ENCODE results near the gene WWOX. TPM values are rescaled to one million over a fixed set of nuclear protein-coding genes. Genes with fewer than 3 reads are reported as not detected.

Gene WWOX
- total and polyA plus RNA-seq, 2 of the 8 experiments (the other 6 are each of a cell fraction or from before 2014, with no cell fraction given): 5.4 to 16.7 TPM

GRCh38 chr16:78461496-78462287, 362.2 kb downstream of the WWOX start:
- Histone ChIP-seq H2BK15ac (ENCODE audit: low read length) (no peak overlapping the region), H3K79me1 (ENCODE audit: low read depth, low read length) (no peaks in the 10 kb centered on the region), H3K36me3 (ENCODE audit: control insufficient read depth in 2 of 4, insufficient read depth in 4 of 4, low read length in 3 of 4) (no peaks in the 10 kb centered on the region; a peak in 1 of 8 replicates), H2BK120ac (replicated peaks; ENCODE audit: low read depth, low read length) (no peak overlapping the region), H3K23me2 (ENCODE audit: low read depth, low read length) (no peaks in the 10 kb centered on the region), H3K18ac (ENCODE audit: extremely low read depth, low read length) (no peak overlapping the region), H2AFZ (ENCODE audit: low read length) (no peak overlapping the region), H3K9me3 (ENCODE audit: insufficient read depth in 2 of 2, low read depth in 1 of 2, low read length in 1 of 2) (no peaks in the 10 kb centered on the region; a peak in 1 of 4 replicates), H3K23ac (ENCODE audit: insufficient read length) (no peak overlapping the region), H4K20me1 (replicated peaks in 1 of 2; ENCODE audit: control insufficient read depth in 1 of 2, insufficient read depth in 2 of 2, low read length in 2 of 2) (no peaks in the 10 kb centered on the region), H3K14ac (ENCODE audit: insufficient read length) (no peak overlapping the region), H3K9ac (replicated peaks in 1 of 4; ENCODE audit: extremely low read depth in 1 of 4, low read depth in 3 of 4, low read length in 3 of 4) (no peak overlapping the region), H2BK20ac (ENCODE audit: low read length) (no peak overlapping the region), H3K4ac (replicated peaks; ENCODE audit: insufficient read length, low read depth, low read length) (no peak overlapping the region), H4K8ac (ENCODE audit: extremely low read depth, insufficient read depth, low read length) (no peak overlapping the region), H3K56ac (replicated peaks; ENCODE audit: insufficient read length, low read depth, low read length) (no peak overlapping the region), H2BK12ac (ENCODE audit: low read depth, low read length) (no peak overlapping the region), H3K4me2 (ENCODE audit: insufficient read depth in 1 of 2, low read depth in 2 of 2, low read length in 2 of 2) (no peak overlapping the region), H3K79me2 (ENCODE audit: control insufficient read depth in 1 of 2, insufficient read depth in 2 of 2, low read length in 2 of 2) (no peaks in the 10 kb centered on the region), H3K27ac (ENCODE audit: low read depth, low read length) (no peak overlapping the region), H3K4me3 (ENCODE audit: extremely low read depth in 1 of 4, insufficient read depth in 2 of 4, low read depth in 3 of 4, low read length in 4 of 4) (no peak overlapping the region), H2BK5ac (ENCODE audit: low read depth, low read length) (no peak overlapping the region), H4K5ac (ENCODE audit: insufficient read length, low read depth, low read length) (no peak overlapping the region), H2AK5ac (ENCODE audit: low read depth, low read length) (no peak overlapping the region), H4K91ac (replicated peaks; ENCODE audit: insufficient read length, low read length) (no peak overlapping the region), H3K27me3 (replicated peaks in 1 of 4; ENCODE audit: control insufficient read depth in 3 of 4, extremely low read depth in 1 of 4, insufficient read depth in 3 of 4, low read length in 3 of 4) (no peaks in the 10 kb centered on the region), H3K4me1 (replicated peaks in 1 of 4; ENCODE audit: control insufficient read depth in 3 of 4, insufficient read depth in 4 of 4, low read length in 3 of 4) (no peaks in the 10 kb centered on the region)
- POLR2A ChIA-PET (ENCODE audit: partially characterized antibody): no interaction called here
- FAIRE-seq: no peak
- CTCF ChIA-PET (ENCODE audit: partially characterized antibody): interaction anchor here (0.6 to 3.3 kb wide), 3 partner anchors 16 to 45 kb away, joined by 3 to 9 read pairs (median 3); no protein-coding TSS in a partner anchor
- TF ChIP-seq SIN3A (conservative IDR thresholded peaks at IDR 0.05 in 1 of 2, IDR thresholded peaks at IDR 0.05 in 1 of 2; ENCODE audit: low read depth in 1 of 2, low read length in 2 of 2) (no peak), KDM1A (IDR thresholded peaks at IDR 0.05; ENCODE audit: borderline replicate concordance, low read length) (no peak), CBX8 (IDR thresholded peaks at IDR 0.05; ENCODE audit: borderline replicate concordance, low read depth, low read length) (no peak), JUN (IDR thresholded peaks at IDR 0.05; ENCODE audit: low read depth, low read length) (no peak)
- WGBS, 2 experiments (ENCODE audit: extremely low coverage in 1 of 2, insufficient coverage in 1 of 2, insufficient read length in 1 of 2, insufficient replicate concordance in 2 of 2, low coverage in 1 of 2, low lambda C conversion rate in 2 of 2, missing lambda C conversion rate in 1 of 2): 87% methylated on average over 9 of the region's 9 CpGs; no CpG with 5 or more reads in 1 of the 2 experiments
- DNase-seq (ENCODE audit: low read depth in 1 of 2, low spot score in 2 of 2): no peak

Measured in H1 (cell line).